Skin epidermis (tissue), 12 donors: ENCODE measurements around the gene RASSF5.

Experiments used
- H3K27ac ChIP-seq, 21 experiments: fragments of 200-600 bp; sonication (generic) in 11 of 21; one replicate each; pipeline ENCODE4 v1.5.0; 2020; ENCODE audit warnings: mild to moderate bottlenecking in 3 of 21, inconsistent platforms in 2 of 21, moderate library complexity in 2 of 21
- H3K4me3 ChIP-seq, 7 experiments: fragments of 200-600 bp; sonication (generic) in 2 of 7; one replicate each; pipeline ENCODE4 v1.5.0; 2020; ENCODE audit warnings: inconsistent platforms in 2 of 7, mild to moderate bottlenecking in 2 of 7, moderate library complexity in 1 of 7

The RASSF5 gene

GRCh38 chr1:206509612-206510257 is 2.4 kb downstream of the RASSF5 start:
- Histone ChIP-seq H3K27ac (no peak overlapping the region), H3K4me3 (peak overlapping the region in 2 of 7 experiments; percentile 72 to 82)

GRCh38 chr1:206510371-206510770 is 3.0 kb downstream of the RASSF5 start:
- H3K27ac ChIP-seq = peak overlapping the region in 2 of 21 experiments; percentile 27 to 44

DNA sequence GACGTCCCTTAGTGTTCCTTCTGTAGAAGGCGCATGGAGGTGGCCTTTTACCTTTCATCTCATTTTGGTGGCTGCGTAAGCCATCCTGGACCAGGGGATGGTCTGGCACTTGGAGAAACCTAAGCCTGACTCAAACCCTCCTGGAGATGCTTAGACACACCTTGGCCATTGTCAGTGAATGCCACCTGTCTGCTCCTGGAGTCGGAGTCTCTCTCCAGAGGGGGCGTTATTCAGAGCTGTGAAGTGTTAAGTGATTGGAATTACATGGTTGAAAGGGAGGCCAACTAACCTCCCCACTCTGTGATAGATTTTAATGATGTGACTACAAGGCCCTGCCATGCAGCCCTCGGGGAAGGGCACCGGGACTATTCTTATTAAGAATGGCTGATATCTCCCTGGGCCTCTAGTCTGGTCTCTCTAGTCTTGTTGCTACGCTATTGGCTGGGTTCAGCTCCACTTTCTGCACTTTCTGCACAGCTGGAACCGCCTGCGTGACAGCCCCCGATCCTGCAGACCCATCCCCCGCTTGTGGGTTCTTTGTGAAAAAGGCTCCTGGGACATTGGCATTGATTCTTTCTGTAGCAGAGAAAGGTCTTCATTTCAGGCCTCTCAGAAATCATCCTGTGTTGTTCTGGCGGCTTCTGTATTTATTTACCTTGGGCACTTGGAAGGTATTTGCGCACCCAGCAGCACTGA is 4.2 kb downstream of the RASSF5 start:
- Histone ChIP-seq H3K27ac (peak overlapping the region in 9 of 21 experiments; percentile 16 to 85 (median 57)), H3K4me3 (no peak overlapping the region)

More at GRCh38 chr1:206510371-206510770, 3.0 kb downstream of the RASSF5 start:
- no peak overlapping the region for H3K4me3 ChIP-seq

DNA sequence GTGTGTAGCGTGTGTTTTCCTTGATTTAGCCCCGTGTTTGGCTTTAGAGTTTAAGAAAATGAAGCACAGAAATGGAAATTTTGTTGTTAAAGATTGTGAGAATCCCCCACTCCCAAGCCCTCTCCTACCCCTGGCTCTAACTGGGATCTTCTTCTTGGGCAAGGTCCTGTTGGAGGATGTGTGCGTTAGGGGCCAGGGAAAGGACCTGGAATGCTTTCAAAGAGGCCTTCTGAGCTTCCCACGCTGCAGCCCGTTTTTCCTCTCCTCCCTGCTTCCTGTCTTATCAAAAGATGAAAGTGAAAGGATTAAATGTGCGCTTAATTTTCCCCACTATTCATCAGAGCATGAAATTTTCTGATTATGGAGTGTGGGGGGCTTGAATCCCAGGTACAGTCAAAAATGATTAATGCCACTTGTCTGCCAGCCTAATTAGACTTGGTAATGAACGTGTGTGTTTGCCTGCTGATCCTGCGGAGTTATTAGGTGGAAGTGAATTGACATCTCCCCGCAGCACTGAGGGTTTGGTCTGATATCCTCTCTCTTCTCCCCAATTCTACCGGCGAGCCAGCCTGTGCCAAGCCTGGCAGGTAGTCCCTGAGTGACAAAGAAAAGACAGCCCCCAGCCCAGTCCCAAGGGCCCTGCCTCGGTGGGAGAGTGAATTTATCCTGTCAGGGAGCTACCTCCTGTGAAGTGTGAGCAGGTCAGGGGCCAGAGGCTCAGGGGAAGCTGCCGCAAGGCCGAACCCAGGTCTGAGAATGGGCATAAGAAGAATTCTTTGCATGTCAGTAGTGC is 4.9 kb downstream of the RASSF5 start:
- Histone ChIP-seq H3K4me3 (no peak overlapping the region), H3K27ac (peak overlapping the region in 13 of 21 experiments; percentile 7 to 85 (median 57))

DNA sequence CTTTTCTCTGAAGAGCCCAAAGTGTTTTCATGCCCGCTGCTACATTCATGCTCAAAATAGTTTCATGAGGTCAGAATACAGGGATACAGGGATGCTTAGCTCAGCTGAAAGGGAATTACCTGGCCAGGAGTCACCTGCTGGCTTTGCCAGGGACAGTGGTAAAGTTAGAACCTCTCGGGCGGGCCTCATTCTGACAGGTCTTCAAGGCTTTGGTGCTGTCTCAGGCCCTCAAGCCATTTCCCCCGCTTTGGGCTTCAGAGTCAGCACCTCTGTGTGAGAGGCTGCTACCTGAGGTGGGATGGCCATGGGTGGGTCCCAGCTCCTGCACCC is 5.5 kb downstream of the RASSF5 start:
- Histone ChIP-seq H3K4me3 (no peak overlapping the region), H3K27ac (peak overlapping the region in 14 of 21 experiments; percentile 7 to 85 (median 39))

- H3K4me3 ChIP-seq = no peak overlapping the region
- peak overlapping the region in 19 of 21 experiments; percentile 5 to 85 (median 52) for H3K27ac ChIP-seq
Observed at GRCh38 chr1:206513312-206514111, 6.2 kb downstream of the RASSF5 start.

- H3K4me3 ChIP-seq = no peak overlapping the region
- H3K27ac ChIP-seq = peak overlapping the region in 4 of 21 experiments; percentile 7 to 85 (median 37)
Observed at GRCh38 chr1:206514813-206515387, 7.6 kb downstream of the RASSF5 start.

DNA sequence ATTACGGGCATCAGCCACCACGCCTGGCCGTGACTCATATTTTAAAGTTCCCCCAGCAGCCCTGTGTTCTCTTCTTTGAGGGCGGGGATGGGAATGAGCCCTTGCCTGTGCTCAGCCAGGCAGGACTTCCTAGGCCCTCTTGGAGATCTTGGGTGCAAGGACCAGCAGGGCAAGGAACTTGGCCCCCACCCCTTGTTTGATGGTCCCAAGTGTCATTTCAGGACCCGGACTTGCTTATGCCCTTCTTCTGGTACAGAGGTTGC is 9.3 kb downstream of the RASSF5 start:
- no peak overlapping the region for H3K4me3 ChIP-seq
- no peak overlapping the region for H3K27ac ChIP-seq

- H3K27ac ChIP-seq = no peak overlapping the region
- no peak overlapping the region for H3K4me3 ChIP-seq
Observed at GRCh38 chr1:206517784-206518183, 10.5 kb downstream of the RASSF5 start.

DNA sequence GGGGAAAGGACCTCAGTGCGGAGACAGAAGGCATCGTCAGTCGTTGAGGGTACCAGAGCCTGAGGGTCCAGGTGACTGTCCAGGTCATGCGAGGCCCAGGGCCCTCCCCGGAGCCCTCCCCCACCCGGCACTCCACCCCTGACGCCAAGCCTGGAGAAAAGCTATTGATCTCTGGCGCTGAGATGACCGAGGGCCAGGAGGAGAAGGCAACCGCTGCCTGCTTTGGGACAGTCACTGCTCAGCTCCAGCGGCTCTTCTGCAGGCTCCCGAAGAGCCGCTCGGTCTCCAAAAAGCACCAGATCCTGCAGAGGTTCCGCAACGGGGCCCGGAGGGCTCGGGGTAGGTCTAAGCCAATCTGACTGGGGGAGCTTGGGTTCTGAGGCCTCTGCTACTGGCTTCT is 10.9 kb downstream of the RASSF5 start:
- no peak overlapping the region for H3K4me3 ChIP-seq
- H3K27ac ChIP-seq = no peak overlapping the region

- H3K4me3 ChIP-seq = no peak overlapping the region
- no peak overlapping the region for H3K27ac ChIP-seq
Observed at GRCh38 chr1:206518743-206519142, 11.4 kb downstream of the RASSF5 start.

DNA sequence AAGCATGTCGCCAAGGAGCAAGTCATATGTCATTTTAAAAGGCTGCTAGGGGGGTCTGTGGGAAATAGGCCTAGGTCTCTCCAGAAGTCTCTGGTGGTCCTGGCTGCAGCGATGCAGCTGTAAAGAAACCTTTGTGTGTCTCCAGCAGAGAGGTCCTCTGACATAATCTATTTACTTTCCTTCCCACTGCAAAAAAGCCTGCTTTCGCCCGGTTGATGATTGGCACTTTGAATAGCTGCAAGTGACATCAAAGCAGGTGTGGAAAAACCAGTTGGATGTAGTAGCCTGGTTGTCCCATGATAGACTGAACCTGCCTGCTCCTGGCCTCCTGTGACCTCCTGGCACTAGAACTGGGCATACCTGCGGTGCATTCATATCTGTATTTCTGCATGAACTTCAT is 13.8 kb downstream of the RASSF5 start:
- Histone ChIP-seq H3K27ac (peak overlapping the region in 1 of 21 experiments; percentile 32), H3K4me3 (no peak overlapping the region)

GRCh38 chr1:206521694-206522402 is 14.5 kb downstream of the RASSF5 start:
- peak overlapping the region in 7 of 21 experiments; percentile 6 to 32 (median 27) for H3K27ac ChIP-seq
- no peak overlapping the region for H3K4me3 ChIP-seq

DNA sequence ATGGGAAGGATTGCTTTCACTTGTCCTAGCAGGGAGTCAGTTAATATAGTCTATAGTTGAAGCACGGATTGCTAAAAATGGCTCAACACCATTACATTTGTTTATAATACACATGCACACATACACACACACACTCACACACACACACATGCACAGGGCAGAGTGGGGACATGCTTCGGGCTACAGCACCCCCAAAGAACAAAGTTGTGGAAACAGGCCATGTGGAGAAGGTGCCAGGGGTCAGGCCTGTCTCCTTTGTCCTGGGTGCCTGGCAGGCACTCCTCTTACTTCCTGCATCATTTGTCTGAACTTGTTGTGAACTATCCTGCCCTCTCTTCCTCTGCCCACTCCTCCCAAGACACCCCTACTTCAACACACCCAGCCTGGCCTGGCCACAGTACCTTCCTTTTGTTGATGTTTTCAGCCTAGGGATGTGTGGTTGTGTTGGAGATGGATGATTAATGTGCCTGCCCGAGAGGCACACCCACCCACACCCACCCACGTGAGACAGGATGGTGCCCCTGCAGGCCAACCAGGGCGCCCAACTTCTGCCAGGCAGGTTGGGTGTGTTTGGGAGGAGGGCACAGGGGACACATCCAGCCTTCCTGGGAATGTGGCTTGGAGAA is 17.5 kb downstream of the RASSF5 start:
- H3K4me3 ChIP-seq = no peak overlapping the region
- peak overlapping the region in 9 of 21 experiments; percentile 12 to 78 (median 49) for H3K27ac ChIP-seq

GRCh38 chr1:206526064-206526911 is 19.0 kb downstream of the RASSF5 start:
- Histone ChIP-seq H3K27ac (peak overlapping the region in 4 of 21 experiments; percentile 13 to 78 (median 44)), H3K4me3 (no peak overlapping the region)

- no peak overlapping the region for H3K27ac ChIP-seq
- no peak overlapping the region for H3K4me3 ChIP-seq
Observed at GRCh38 chr1:206529425-206529824, 22.1 kb downstream of the RASSF5 start.

DNA sequence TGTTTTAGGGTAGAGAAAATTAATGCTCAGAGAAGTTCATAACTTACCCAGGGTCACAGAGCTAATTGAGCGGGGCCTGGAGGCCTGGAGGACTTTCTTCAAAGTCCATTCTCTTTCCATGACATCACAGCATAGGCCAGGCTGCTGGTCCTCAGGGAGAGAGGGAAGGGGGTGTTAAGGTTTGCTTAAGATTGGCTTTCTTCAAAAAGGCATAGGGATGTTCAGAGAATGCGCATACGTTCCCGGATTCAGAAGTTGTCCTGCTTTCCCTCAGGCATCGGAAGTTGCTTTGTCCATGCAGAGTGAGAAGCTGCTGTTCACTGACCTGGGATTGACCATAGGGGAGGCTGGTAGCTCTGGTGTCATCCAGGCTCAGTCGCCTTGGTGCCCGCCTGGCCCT is 25.0 kb downstream of the RASSF5 start:
- Histone ChIP-seq H3K27ac (no peak overlapping the region), H3K4me3 (no peak overlapping the region)

DNA sequence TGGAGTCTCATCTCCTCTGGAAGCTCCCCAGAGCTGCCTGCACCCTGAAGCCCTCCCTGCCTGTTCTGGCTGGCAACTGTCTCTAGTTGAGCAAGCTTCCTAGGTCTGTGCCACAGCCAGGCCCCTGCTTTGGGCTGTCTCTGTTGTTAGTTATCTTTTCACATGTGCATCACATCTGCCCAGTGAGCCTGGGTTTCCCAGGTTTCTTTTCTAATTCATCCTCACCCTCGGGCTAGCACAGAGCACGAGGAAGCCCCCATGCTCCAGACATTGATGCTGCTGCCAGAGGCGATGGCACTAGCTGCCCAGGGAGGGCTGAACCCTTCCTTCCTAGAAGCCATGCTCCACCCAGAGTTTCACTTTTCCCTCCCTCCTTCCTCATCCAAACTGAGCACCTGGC is 27.2 kb downstream of the RASSF5 start:
- no peak overlapping the region for H3K4me3 ChIP-seq
- peak overlapping the region in 1 of 21 experiments; percentile 5 for H3K27ac ChIP-seq
